H1 (cell line): ENCODE measurements around the gene HECTD1. TPM values are rescaled to one million over a fixed set of nuclear protein-coding genes. Genes with fewer than 3 reads are reported as not detected.

Source experiments
- CTCF ChIA-PET: fragments of 300-600 bp; sonication (Branson Sonifier 250); formaldehyde crosslinking; loops from one replicate; lab custom pipeline; 2021; ENCODE audit not compliant: partially characterized antibody; lab: Charles Lee
- POLR2A ChIA-PET: fragments of 300-600 bp; sonication (Branson Sonifier 250); formaldehyde crosslinking; loops from one replicate; lab custom pipeline; 2021; ENCODE audit warnings: inconsistent platforms; ENCODE audit not compliant: partially characterized antibody; lab: Charles Lee
- DNase-seq, 2 experiments: peaks; one replicate each; pipeline versions ENCODE4 v3.0.0 to v3.0.0-alpha.2; 2010 to 2022; ENCODE audit warnings: low spot score in 2 of 2, low read depth in 1 of 2, mixed read lengths in 1 of 2
- FAIRE-seq: peaks from 2 replicates; lab custom pipeline; 2011; peaks lifted over from hg19 to GRCh38; lab: Jason Lieb, UNC
- H2AFZ ChIP-seq: 2 replicates; pipeline ENCODE4 v1.8.1; 2012; ENCODE audit warnings: low read length, inconsistent platforms
- H2AK5ac ChIP-seq: 2 replicates; pipeline ENCODE4 v1.6.1; 2013; ENCODE audit warnings: low read depth, low read length
- H2BK120ac ChIP-seq: replicated peaks from 2 replicates; pipeline ENCODE3; 2013; ENCODE audit warnings: low read depth, low read length, inconsistent platforms
- H2BK12ac ChIP-seq: 2 replicates; pipeline ENCODE4 v1.6.1; 2013; ENCODE audit warnings: low read depth, low read length
- H2BK15ac ChIP-seq: 2 replicates; pipeline ENCODE4 v1.6.1; 2013; ENCODE audit warnings: low read length
- H2BK20ac ChIP-seq: 2 replicates; pipeline ENCODE4 v1.6.1; 2013; ENCODE audit warnings: low read length
- H2BK5ac ChIP-seq: 2 replicates; pipeline ENCODE4 v1.6.1; 2013; ENCODE audit warnings: low read depth, low read length
- H3K14ac ChIP-seq: 2 replicates; pipeline ENCODE4 v1.6.1; 2013; ENCODE audit warnings: inconsistent platforms; ENCODE audit not compliant: insufficient read length
- H3K18ac ChIP-seq: 2 replicates; pipeline ENCODE4 v1.6.1; 2013; ENCODE audit warnings: low read length; ENCODE audit errors: extremely low read depth
- H3K23ac ChIP-seq: 2 replicates; pipeline ENCODE4 v1.6.1; 2013; ENCODE audit warnings: inconsistent platforms; ENCODE audit not compliant: insufficient read length
- H3K23me2 ChIP-seq: 2 replicates; pipeline ENCODE4 v1.6.1; 2013; ENCODE audit warnings: low read depth, low read length
- H3K27ac ChIP-seq: 2 replicates; pipeline ENCODE4 v1.6.1; 2011; ENCODE audit warnings: low read depth, low read length, inconsistent platforms
- H3K27me3 ChIP-seq, 4 experiments: replicated peaks in 1 of 4; 1 replicate in 1 of 4; 2 replicates in 3 of 4; pipeline versions ENCODE4 v1.6.1 to v1.8.1; 2011 to 2013; ENCODE audit warnings: low read length in 3 of 4, mild to moderate bottlenecking in 3 of 4, inconsistent platforms in 2 of 4, mixed read lengths in 2 of 4, moderate library complexity in 1 of 4; ENCODE audit not compliant: control insufficient read depth in 3 of 4, insufficient read depth in 3 of 4; ENCODE audit errors: extremely low read depth in 1 of 4
- H3K36me3 ChIP-seq, 4 experiments: 2 replicates each; pipeline versions ENCODE4 v1.6.1 to v1.8.1; 2011 to 2013; ENCODE audit warnings: mild to moderate bottlenecking in 4 of 4, low read length in 3 of 4, moderate library complexity in 2 of 4, control low read depth in 1 of 4, inconsistent platforms in 1 of 4; ENCODE audit not compliant: insufficient read depth in 4 of 4, control insufficient read depth in 2 of 4
- H3K4ac ChIP-seq: replicated peaks from 2 replicates; pipeline ENCODE3; 2013; ENCODE audit warnings: low read length, low read depth, mixed read lengths, inconsistent platforms; ENCODE audit not compliant: insufficient read length
- H3K4me1 ChIP-seq, 4 experiments: replicated peaks in 1 of 4; 1 replicate in 1 of 4; 2 replicates in 3 of 4; pipeline versions ENCODE4 v1.6.1 to v1.8.1; 2011 to 2013; ENCODE audit warnings: low read length in 3 of 4, inconsistent platforms in 2 of 4, mixed read lengths in 1 of 4; ENCODE audit not compliant: insufficient read depth in 4 of 4, control insufficient read depth in 3 of 4
- H3K4me2 ChIP-seq, 2 experiments: 2 replicates each; pipeline versions ENCODE4 v1.6.1 to v1.8.1; 2011 to 2013; ENCODE audit warnings: low read depth in 2 of 2, low read length in 2 of 2, control low read depth in 1 of 2, inconsistent platforms in 1 of 2, mild to moderate bottlenecking in 1 of 2; ENCODE audit not compliant: insufficient read depth in 1 of 2
- H3K4me3 ChIP-seq, 4 experiments: fragments of 200-600, 300-600 bp in 1 of 4; sonication (generic), shearing (Covaris generic), sonication (Bioruptor Twin) in 1 of 4; 2 replicates each; pipeline versions ENCODE4 v1.5.1 to v1.8.1; 2011 to 2016; ENCODE audit warnings: low read length in 4 of 4, low read depth in 3 of 4, control low read depth in 2 of 4, inconsistent platforms in 2 of 4, mild to moderate bottlenecking in 2 of 4, mixed read lengths in 1 of 4, moderate library complexity in 1 of 4; ENCODE audit not compliant: insufficient read depth in 2 of 4; ENCODE audit errors: extremely low read depth in 1 of 4
- H3K56ac ChIP-seq: replicated peaks from 2 replicates; pipeline ENCODE3; 2013; ENCODE audit warnings: low read depth, mild to moderate bottlenecking, mixed read lengths, low read length, inconsistent platforms; ENCODE audit not compliant: insufficient read length
- H3K79me1 ChIP-seq: 2 replicates; pipeline ENCODE4 v1.6.1; 2013; ENCODE audit warnings: low read depth, low read length, control low read depth
- H3K79me2 ChIP-seq, 2 experiments: 2 replicates each; pipeline versions ENCODE4 v1.6.1 to v1.8.1; 2012 to 2013; ENCODE audit warnings: low read length in 2 of 2, mild to moderate bottlenecking in 2 of 2, inconsistent platforms in 1 of 2; ENCODE audit not compliant: insufficient read depth in 2 of 2, control insufficient read depth in 1 of 2
- H3K9ac ChIP-seq, 4 experiments: replicated peaks in 1 of 4; 1 replicate in 1 of 4; 2 replicates in 3 of 4; pipeline versions ENCODE4 v1.6.1 to v1.8.1; 2011 to 2013; ENCODE audit warnings: low read depth in 3 of 4, low read length in 3 of 4, control low read depth in 2 of 4, mild to moderate bottlenecking in 2 of 4, moderate library complexity in 2 of 4, inconsistent platforms in 1 of 4; ENCODE audit errors: extremely low read depth in 1 of 4
- H3K9me3 ChIP-seq, 2 experiments: 2 replicates each; pipeline versions ENCODE4 v1.6.1 to v1.8.1; 2012 to 2013; ENCODE audit warnings: mild to moderate bottlenecking in 2 of 2, moderate library complexity in 2 of 2, control low read depth in 1 of 2, inconsistent platforms in 1 of 2, low read depth in 1 of 2, low read length in 1 of 2, mixed read lengths in 1 of 2; ENCODE audit not compliant: insufficient read depth in 2 of 2
- H4K20me1 ChIP-seq, 2 experiments: replicated peaks in 1 of 2; 2 replicates each; pipeline versions ENCODE3 to v1.8.1; 2011 to 2013; ENCODE audit warnings: inconsistent platforms in 2 of 2, low read length in 2 of 2, mild to moderate bottlenecking in 1 of 2; ENCODE audit not compliant: insufficient read depth in 2 of 2, control insufficient read depth in 1 of 2
- H4K5ac ChIP-seq: 2 replicates; pipeline ENCODE4 v1.6.1; 2013; ENCODE audit warnings: low read length, low read depth, mixed read lengths, inconsistent platforms; ENCODE audit not compliant: insufficient read length
- H4K8ac ChIP-seq: 2 replicates; pipeline ENCODE4 v1.8.0; 2013; ENCODE audit warnings: mild to moderate bottlenecking, moderate library complexity, low read length, inconsistent platforms; ENCODE audit not compliant: insufficient read depth; ENCODE audit errors: extremely low read depth
- H4K91ac ChIP-seq: replicated peaks from 2 replicates; pipeline ENCODE3; 2013; ENCODE audit warnings: low read length, mixed read lengths, inconsistent platforms; ENCODE audit not compliant: insufficient read length
- ASH2L ChIP-seq: fragments of 200-600, 300-600 bp; sonication (generic); IDR thresholded peaks from one replicate; pipeline ENCODE4 v1.7.1; 2017; ENCODE audit warnings: low read length
- WGBS, 2 experiments: shearing (Covaris generic) in 1 of 2; methylation state at CpG; one replicate each; pipeline versions ENCODE4 v1.1.6 to v1.1.7; 2013 to 2015; ENCODE audit warnings: low lambda C conversion rate in 2 of 2, mixed read lengths in 2 of 2, inconsistent platforms in 1 of 2, low coverage in 1 of 2, missing lambda C conversion rate in 1 of 2; ENCODE audit not compliant: insufficient replicate concordance in 2 of 2, insufficient coverage in 1 of 2, insufficient read length in 1 of 2; ENCODE audit errors: extremely low coverage in 1 of 2, missing lambda C conversion rate in 1 of 2; 5-methylcytosine and 5-hydroxymethylcytosine counted together
- polyA plus RNA-seq, 7 experiments: library from polyadenylated mRNA; depleted of rRNA in 3 of 7; stranded (reverse) in 5 of 7; unstranded in 2 of 7; fragments of >200 nt in 5 of 7; fragments of 200-250 nt in 2 of 7; gene quantifications; 1 replicate in 5 of 7; 2 replicates in 1 of 7; 4 replicates in 1 of 7; pipeline versions ENCODE4 v1.2.1 to v1.2.3, GENCODE V29; 2011 to 2013; ENCODE audit warnings: missing spikeins in 2 of 7, mixed read lengths in 2 of 7
- total RNA-seq: library from RNA; stranded (reverse); fragmentation: NEBNext Ultra II Directional; extraction: Animal tissue kit (Norgen Biotek cat#: 25700); gene quantifications from 2 replicates; pipeline ENCODE4 v1.2.1, GENCODE V29; 2021

Gene HECTD1
- total and polyA plus RNA-seq, 2 of the 8 experiments (the other 6 are each of a cell fraction or from before 2014, with no cell fraction given): 44.7 to 105 TPM

- H3K79me1 ChIP-seq: no peaks in the 10 kb centered on the region
- H3K4me1 ChIP-seq: no peaks in the 10 kb centered on the region
- no peak overlapping the region for H3K4me2 ChIP-seq
- no peak overlapping the region for H4K5ac ChIP-seq
- H2BK15ac ChIP-seq: no peak overlapping the region
- no peak overlapping the region for H3K4me3 ChIP-seq
- no peaks in the 10 kb centered on the region for H3K27me3 ChIP-seq
- ChIA-PET CTCF (interaction anchor here (0.6 to 1.1 kb wide), 2 partner anchors 9 to 839 kb away, joined by 3 to 4 read pairs; no protein-coding TSS in a partner anchor), POLR2A (no interaction called here)
- no peak overlapping the region for H2BK20ac ChIP-seq
- H4K91ac ChIP-seq: no peak overlapping the region
- no peak overlapping the region for H3K27ac ChIP-seq
- H2BK12ac ChIP-seq: no peak overlapping the region
- H2BK120ac ChIP-seq: no peak overlapping the region
- 100% methylated on average over 1 of the region's 1 CpG; no CpG with 5 or more reads in 1 of the 2 experiments for WGBS, 2 experiments
- no peaks in the 10 kb centered on the region for H3K79me2 ChIP-seq
- no peak for TF ChIP-seq ASH2L
- H3K4ac ChIP-seq: no peak overlapping the region
- no peak overlapping the region for H2AFZ ChIP-seq
- H4K8ac ChIP-seq: no peak overlapping the region
- H3K18ac ChIP-seq: no peak overlapping the region
- H4K20me1 ChIP-seq: no peaks in the 10 kb centered on the region
- H2BK5ac ChIP-seq: no peak overlapping the region
- no peak overlapping the region for H3K9ac ChIP-seq
- H3K14ac ChIP-seq: no peak overlapping the region
- no peak for DNase-seq
- no peak for FAIRE-seq
- H3K23ac ChIP-seq: no peak overlapping the region
- H3K9me3 ChIP-seq: no peaks in the 10 kb centered on the region
- H2AK5ac ChIP-seq: no peak overlapping the region
- H3K36me3 ChIP-seq: no peaks in the 10 kb centered on the region
- H3K23me2 ChIP-seq: no peaks in the 10 kb centered on the region
- no peak overlapping the region for H3K56ac ChIP-seq
Measured at GRCh38 chr14:31252865-31253264, 45.3 kb upstream of the HECTD1 start.
